Testis (tissue), 2 donors: ENCODE results near the gene RAB13.

Experiments
- POLR2A ChIP-seq: fragments of 450-650 bp; IDR thresholded peaks from one replicate; pipeline ENCODE4 v1.6.1; 2017; ENCODE audit warnings: antibody characterized with exemption, mild to moderate bottlenecking, moderate library complexity
- TF ChIP-seq, protein P1 (sequence below), 3 experiments: fragments of 450-650 bp in 2 of 3; fragments of 200-600 bp in 1 of 3; sonication (generic) in 1 of 3; IDR thresholded peaks; one replicate each; pipeline ENCODE4 v1.5.1; 2016 to 2019; ENCODE audit warnings: antibody characterized with exemption in 3 of 3, mild to moderate bottlenecking in 2 of 3, moderate library complexity in 1 of 3

DNA sequence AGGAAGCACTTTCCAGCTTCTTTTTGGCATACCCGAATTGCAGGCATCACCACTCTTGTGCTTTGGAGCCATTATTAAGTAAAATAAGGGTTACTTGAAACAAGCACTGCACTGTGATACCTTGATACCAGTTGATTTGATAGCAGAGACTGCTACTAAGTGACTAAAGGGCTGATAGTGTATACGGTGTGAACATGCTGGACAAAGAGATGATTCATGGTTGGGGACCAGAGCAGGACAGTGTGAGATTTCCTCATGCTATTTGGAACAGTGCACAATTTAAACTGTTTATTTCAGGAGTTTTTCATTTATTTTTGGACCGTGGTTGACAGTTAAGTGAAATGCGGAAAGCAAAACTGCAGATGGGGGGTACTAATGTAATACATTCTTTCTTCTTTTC is 14.3 kb upstream of the RAB13 start:
- TF ChIP-seq, protein P1, sequence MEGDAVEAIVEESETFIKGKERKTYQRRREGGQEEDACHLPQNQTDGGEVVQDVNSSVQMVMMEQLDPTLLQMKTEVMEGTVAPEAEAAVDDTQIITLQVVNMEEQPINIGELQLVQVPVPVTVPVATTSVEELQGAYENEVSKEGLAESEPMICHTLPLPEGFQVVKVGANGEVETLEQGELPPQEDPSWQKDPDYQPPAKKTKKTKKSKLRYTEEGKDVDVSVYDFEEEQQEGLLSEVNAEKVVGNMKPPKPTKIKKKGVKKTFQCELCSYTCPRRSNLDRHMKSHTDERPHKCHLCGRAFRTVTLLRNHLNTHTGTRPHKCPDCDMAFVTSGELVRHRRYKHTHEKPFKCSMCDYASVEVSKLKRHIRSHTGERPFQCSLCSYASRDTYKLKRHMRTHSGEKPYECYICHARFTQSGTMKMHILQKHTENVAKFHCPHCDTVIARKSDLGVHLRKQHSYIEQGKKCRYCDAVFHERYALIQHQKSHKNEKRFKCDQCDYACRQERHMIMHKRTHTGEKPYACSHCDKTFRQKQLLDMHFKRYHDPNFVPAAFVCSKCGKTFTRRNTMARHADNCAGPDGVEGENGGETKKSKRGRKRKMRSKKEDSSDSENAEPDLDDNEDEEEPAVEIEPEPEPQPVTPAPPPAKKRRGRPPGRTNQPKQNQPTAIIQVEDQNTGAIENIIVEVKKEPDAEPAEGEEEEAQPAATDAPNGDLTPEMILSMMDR (IDR thresholded peaks at IDR 0.05), result no peak
- TF ChIP-seq POLR2A, result no peak
